Measurements from ENCODE around the gene EIF1AD.

Gene EIF1AD

GRCh38 chr11:65992056-65992455 is 9.9 kb downstream of the EIF1AD start:
- H2AFZ ChIP-seq (ENCODE audit: low read length), result no peak overlapping the region
- H3K27me3 ChIP-seq (replicated peaks; ENCODE audit: insufficient read depth, low read length), result no peaks in the 10 kb centered on the region
- H3K9me2 ChIP-seq (replicated peaks; ENCODE audit: insufficient read depth, low read length), result no peaks in the 10 kb centered on the region
- peaks cover 7% of the 10 kb centered on the region for H3F3A ChIP-seq (ENCODE audit: insufficient read depth, low read length)
- no peak overlapping the region for H3K4me2 ChIP-seq (ENCODE audit: low read depth, low read length)
- no peaks in the 10 kb centered on the region for H4K20me1 ChIP-seq (ENCODE audit: insufficient read depth, low read length)
- no peak for DNase-seq
- TF ChIP-seq EZH2 (optimal IDR thresholded peaks at IDR 0.05; ENCODE audit: low read depth, low read length), result no peak
- no peak for TF ChIP-seq EZH2phosphoT487 (IDR thresholded peaks at IDR 0.05; ENCODE audit: low read length)
- no peak for TF ChIP-seq CTCF (IDR thresholded peaks at IDR 0.05; ENCODE audit: low read length)
- no peaks in the 10 kb centered on the region for H3K9me3 ChIP-seq (replicated peaks; ENCODE audit: insufficient read depth, low read length)
- peaks cover 3% of the 10 kb centered on the region for H3K4me1 ChIP-seq (ENCODE audit: low read length)
- no peak overlapping the region for H3K27ac ChIP-seq (ENCODE audit: low read length)
- H3K4me3 ChIP-seq (ENCODE audit: low read length), result no peak overlapping the region
- H3K79me2 ChIP-seq (ENCODE audit: low read length), result no peaks in the 10 kb centered on the region
- no peaks in the 10 kb centered on the region for H3K36me3 ChIP-seq (replicated peaks; ENCODE audit: insufficient read depth, low read length)
- H3K9ac ChIP-seq (ENCODE audit: low read length), result no peak overlapping the region

GRCh38 chr11:65988791-65989592 is 13.0 kb downstream of the EIF1AD start:
- peak overlapping the region; percentile 0; the same call in 1 of the 2 replicates for H3K27ac ChIP-seq (ENCODE audit: low read length)
- peak; percentile 93 for DNase-seq
- H3K4me2 ChIP-seq (ENCODE audit: low read depth, low read length), result no peak overlapping the region

GRCh38 chr11:65987336-65987735 is 14.6 kb downstream of the EIF1AD start:
- Histone ChIP-seq H3K9me2 (replicated peaks; ENCODE audit: insufficient read depth, low read length) (no peaks in the 10 kb centered on the region), H3K9ac (ENCODE audit: low read length) (no peak overlapping the region), H3K9me3 (replicated peaks; ENCODE audit: insufficient read depth, low read length) (no peaks in the 10 kb centered on the region), H3K79me2 (ENCODE audit: low read length) (no peaks in the 10 kb centered on the region), H2AFZ (ENCODE audit: low read length) (no peak overlapping the region), H3K4me2 (ENCODE audit: low read depth, low read length) (no peak overlapping the region), H3K27me3 (replicated peaks; ENCODE audit: insufficient read depth, low read length) (no peaks in the 10 kb centered on the region), H4K20me1 (ENCODE audit: insufficient read depth, low read length) (no peaks in the 10 kb centered on the region), H3K27ac (ENCODE audit: low read length) (no peak overlapping the region), H3F3A (ENCODE audit: insufficient read depth, low read length) (peaks cover 7% of the 10 kb centered on the region), H3K36me3 (replicated peaks; ENCODE audit: insufficient read depth, low read length) (no peaks in the 10 kb centered on the region), H3K4me3 (ENCODE audit: low read length) (no peak overlapping the region), H3K4me1 (ENCODE audit: low read length) (peaks cover 3% of the 10 kb centered on the region)
- TF ChIP-seq CTCF (IDR thresholded peaks at IDR 0.05; ENCODE audit: low read length), result no peak
- no peak for TF ChIP-seq EZH2phosphoT487 (IDR thresholded peaks at IDR 0.05; ENCODE audit: low read length)
- TF ChIP-seq EZH2 (optimal IDR thresholded peaks at IDR 0.05; ENCODE audit: low read depth, low read length), result no peak
- DNase-seq, result no peak

More at GRCh38 chr11:65988791-65989592, 13.0 kb downstream of the EIF1AD start:
- H3K9me2 ChIP-seq (replicated peaks; ENCODE audit: insufficient read depth, low read length), result no peaks in the 10 kb centered on the region
- TF ChIP-seq CTCF (IDR thresholded peaks at IDR 0.05; ENCODE audit: low read length), result peak; percentile 97
- no peak for TF ChIP-seq EZH2 (optimal IDR thresholded peaks at IDR 0.05; ENCODE audit: low read depth, low read length)
- no peak overlapping the region for H3K9ac ChIP-seq (ENCODE audit: low read length)
- no peaks in the 10 kb centered on the region for H4K20me1 ChIP-seq (ENCODE audit: insufficient read depth, low read length)
- H3K4me3 ChIP-seq (ENCODE audit: low read length), result no peak overlapping the region
- H2AFZ ChIP-seq (ENCODE audit: low read length), result no peak overlapping the region
- no peaks in the 10 kb centered on the region for H3K27me3 ChIP-seq (replicated peaks; ENCODE audit: insufficient read depth, low read length)
- H3K79me2 ChIP-seq (ENCODE audit: low read length), result no peaks in the 10 kb centered on the region
- H3K9me3 ChIP-seq (replicated peaks; ENCODE audit: insufficient read depth, low read length), result no peaks in the 10 kb centered on the region
- no peaks in the 10 kb centered on the region for H3K36me3 ChIP-seq (replicated peaks; ENCODE audit: insufficient read depth, low read length)
- H3F3A ChIP-seq (ENCODE audit: insufficient read depth, low read length), result peaks cover 7% of the 10 kb centered on the region
- peaks cover 3% of the 10 kb centered on the region for H3K4me1 ChIP-seq (ENCODE audit: low read length)
